A673 (cell line): Measurements from ENCODE around the gene MTM1. TPM values are rescaled to one million over a fixed set of nuclear protein-coding genes. Genes with fewer than 3 reads are reported as not detected.

Source experiments
- BruUV-seq: library from RNA; stranded (reverse); fragments of 400-500 nt; replicated peaks from 2 replicates; lab custom pipeline; 2021; lab: Mats Ljungman, UMichigan
- CTCF ChIA-PET: fragments of 300-600 bp; sonication (Branson Sonifier 250); formaldehyde crosslinking; loops from one replicate; lab custom pipeline; 2022; ENCODE audit warnings: antibody characterized with exemption; lab: Charles Lee
- POLR2A ChIA-PET: fragments of 300-600 bp; sonication (Branson Sonifier 250); formaldehyde crosslinking; loops from one replicate; lab custom pipeline; 2022; ENCODE audit warnings: antibody characterized with exemption; ENCODE audit not compliant: low non-redundant PET; lab: Charles Lee
- DNase-seq: peaks from one replicate; pipeline ENCODE4 v3.0.0-alpha.2; 2015; ENCODE audit warnings: low spot score
- H3K27ac ChIP-seq: fragments of 200-600 bp; sonication (generic); 2 replicates; pipeline ENCODE4 v1.5.1; 2016; ENCODE audit warnings: mixed run types, low read depth, mild to moderate bottlenecking, mixed read lengths, antibody characterized with exemption, low read length; ENCODE audit not compliant: poor library complexity, severe bottlenecking
- H3K27me3 ChIP-seq: fragments of 200-600 bp; sonication (generic); replicated peaks from 2 replicates; pipeline ENCODE4 v1.6.1; 2017; ENCODE audit warnings: mixed run types, low read depth, mild to moderate bottlenecking, mixed read lengths, antibody characterized with exemption, low read length; ENCODE audit not compliant: insufficient read depth, poor library complexity
- H3K36me3 ChIP-seq: fragments of 200-600 bp; sonication (generic); 2 replicates; pipeline ENCODE4 v1.6.1; 2016; ENCODE audit warnings: mixed run types, mild to moderate bottlenecking, mixed read lengths, antibody characterized with exemption, low read length; ENCODE audit not compliant: insufficient read depth, poor library complexity, severe bottlenecking
- H3K4me1 ChIP-seq: fragments of 200-600 bp; sonication (generic); 2 replicates; pipeline ENCODE4 v1.6.1; 2017; ENCODE audit warnings: mixed run types, mild to moderate bottlenecking, mixed read lengths, antibody characterized with exemption, low read length; ENCODE audit not compliant: insufficient read depth, poor library complexity, severe bottlenecking
- H3K4me3 ChIP-seq: fragments of 200-600 bp; sonication (generic); 2 replicates; pipeline ENCODE4 v1.5.1; 2016; ENCODE audit warnings: low read depth, mixed run types, mild to moderate bottlenecking, mixed read lengths, low read length; ENCODE audit not compliant: poor library complexity, severe bottlenecking
- H3K9me3 ChIP-seq: fragments of 200-600 bp; sonication (generic); 2 replicates; pipeline ENCODE4 v1.6.1; 2016; ENCODE audit warnings: mixed run types, low read depth, mild to moderate bottlenecking, mixed read lengths, antibody characterized with exemption, low read length; ENCODE audit not compliant: poor library complexity, severe bottlenecking
- EZH2 ChIP-seq: fragments of 200-600 bp; sonication (generic); IDR thresholded peaks from 2 replicates; pipeline ENCODE4 v1.6.1; 2017; ENCODE audit warnings: borderline replicate concordance, low read depth, mild to moderate bottlenecking, mixed read lengths, antibody characterized with exemption, low read length; ENCODE audit not compliant: poor library complexity, severe bottlenecking
- intact Hi-C: fragments of 100-400 bp; cut with micrococcal nuclease; formaldehyde crosslinking; loops from one replicate; pipeline ENCODE4 v1.10.0; 2022; ENCODE audit not compliant: unreplicated experiment
- total RNA-seq: library from RNA; stranded (reverse); gene quantifications from 2 replicates; pipeline ENCODE4 v1.2.3, GENCODE V29; 2021
- TF ChIP-seq, protein P1 (sequence below): fragments of 300-800, 200-600 bp; sonication (generic); conservative IDR thresholded peaks from 2 replicates; pipeline ENCODE4 v1.5.1; 2017; ENCODE audit warnings: low read depth, mild to moderate bottlenecking, antibody characterized with exemption, low read length, moderate library complexity, mixed read lengths

Gene MTM1
- total RNA-seq, 1 experiment from 2014 or later, result 7.1 TPM

DNA sequence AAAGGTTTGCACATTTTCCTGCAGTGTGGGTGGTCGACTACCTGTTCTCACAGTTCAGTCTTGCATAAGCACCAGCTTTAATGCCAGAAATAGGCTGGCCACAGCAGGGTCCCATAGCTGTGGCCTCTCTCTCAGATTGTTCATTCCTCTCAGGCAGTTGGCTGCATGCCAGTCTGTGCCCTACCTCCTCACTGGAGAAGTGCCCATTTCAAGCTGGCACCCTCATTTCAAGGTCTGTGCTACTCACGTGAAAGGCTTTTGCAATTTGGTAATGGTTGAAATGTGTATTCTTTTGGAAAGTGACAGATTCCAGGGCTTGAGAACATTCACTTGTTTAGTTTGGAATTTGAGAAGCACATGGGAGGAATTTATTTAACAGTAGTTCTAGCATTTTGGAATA is 95.9 kb downstream of the MTM1 start:
- Histone ChIP-seq H3K9me3 (no peaks in the 10 kb centered on the region), H3K36me3 (no peaks in the 10 kb centered on the region), H3K4me1 (no peaks in the 10 kb centered on the region), H3K27me3 (no peaks in the 10 kb centered on the region), H3K4me3 (no peak overlapping the region), H3K27ac (no peak overlapping the region)
- ChIA-PET CTCF (no interaction called here), POLR2A (no interaction called here)
- intact Hi-C loops, result no loop called here
- BruUV-seq, result no TSS peak
- TF ChIP-seq, protein P1, sequence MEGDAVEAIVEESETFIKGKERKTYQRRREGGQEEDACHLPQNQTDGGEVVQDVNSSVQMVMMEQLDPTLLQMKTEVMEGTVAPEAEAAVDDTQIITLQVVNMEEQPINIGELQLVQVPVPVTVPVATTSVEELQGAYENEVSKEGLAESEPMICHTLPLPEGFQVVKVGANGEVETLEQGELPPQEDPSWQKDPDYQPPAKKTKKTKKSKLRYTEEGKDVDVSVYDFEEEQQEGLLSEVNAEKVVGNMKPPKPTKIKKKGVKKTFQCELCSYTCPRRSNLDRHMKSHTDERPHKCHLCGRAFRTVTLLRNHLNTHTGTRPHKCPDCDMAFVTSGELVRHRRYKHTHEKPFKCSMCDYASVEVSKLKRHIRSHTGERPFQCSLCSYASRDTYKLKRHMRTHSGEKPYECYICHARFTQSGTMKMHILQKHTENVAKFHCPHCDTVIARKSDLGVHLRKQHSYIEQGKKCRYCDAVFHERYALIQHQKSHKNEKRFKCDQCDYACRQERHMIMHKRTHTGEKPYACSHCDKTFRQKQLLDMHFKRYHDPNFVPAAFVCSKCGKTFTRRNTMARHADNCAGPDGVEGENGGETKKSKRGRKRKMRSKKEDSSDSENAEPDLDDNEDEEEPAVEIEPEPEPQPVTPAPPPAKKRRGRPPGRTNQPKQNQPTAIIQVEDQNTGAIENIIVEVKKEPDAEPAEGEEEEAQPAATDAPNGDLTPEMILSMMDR, result no peak
- TF ChIP-seq EZH2, result no peak
- peak; percentile 12 for DNase-seq

DNA sequence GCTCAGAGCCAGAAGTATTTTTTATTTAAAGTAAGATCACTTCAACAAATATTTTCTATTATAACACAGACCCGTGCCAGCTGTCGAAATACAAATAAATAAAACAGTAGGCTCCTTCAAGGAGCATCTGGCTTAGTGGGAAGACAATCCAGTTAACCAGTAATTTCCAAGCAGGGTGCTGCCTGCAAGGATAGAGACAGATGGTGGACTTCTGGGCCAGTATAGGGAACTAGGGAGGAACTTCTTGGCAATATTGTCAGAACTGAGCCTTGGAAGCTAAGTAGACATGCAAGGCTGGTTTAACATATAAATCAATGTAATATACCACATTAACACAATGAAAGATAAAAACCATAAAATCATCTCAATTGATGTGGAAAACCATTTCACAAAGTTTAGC is 107.8 kb downstream of the MTM1 start:
- POLR2A ChIA-PET, result no interaction called here
- H3K27ac ChIP-seq, result no peak overlapping the region
- no peaks in the 10 kb centered on the region for H3K9me3 ChIP-seq
- DNase-seq, result no peak
- CTCF ChIA-PET, result no interaction called here
- TF ChIP-seq EZH2, result no peak
- TF ChIP-seq, protein P1, result no peak
- no peaks in the 10 kb centered on the region for H3K36me3 ChIP-seq
- no peaks in the 10 kb centered on the region for H3K27me3 ChIP-seq
- H3K4me1 ChIP-seq, result no peaks in the 10 kb centered on the region
- no peak overlapping the region for H3K4me3 ChIP-seq
- intact Hi-C loops, result no loop called here
- BruUV-seq, result no TSS peak

DNA sequence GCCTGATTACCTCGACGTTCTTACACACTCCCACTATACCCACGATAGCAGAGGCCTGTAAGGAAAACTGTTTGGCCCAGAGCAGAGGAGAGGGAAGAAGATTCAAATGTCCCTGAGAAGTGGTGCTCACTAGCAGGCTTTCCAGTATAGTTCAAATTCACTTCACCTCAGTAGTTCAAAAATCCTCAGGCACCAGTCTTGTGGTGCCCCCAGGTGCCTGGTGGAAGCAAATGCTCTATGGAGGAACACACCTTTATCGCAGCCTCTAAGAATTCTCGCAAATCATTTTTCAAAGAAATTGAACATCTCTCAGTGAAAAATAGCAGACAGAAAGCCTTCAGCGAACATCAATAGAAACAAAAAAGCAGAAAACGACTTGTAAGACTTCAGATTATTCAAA is 112.6 kb downstream of the MTM1 start:
- H3K4me3 ChIP-seq, result no peak overlapping the region
- ChIA-PET CTCF (no interaction called here), POLR2A (no interaction called here)
- BruUV-seq, result no TSS peak
- H3K27ac ChIP-seq, result no peak overlapping the region
- no peaks in the 10 kb centered on the region for H3K4me1 ChIP-seq
- peak; percentile 20 for DNase-seq
- no peaks in the 10 kb centered on the region for H3K27me3 ChIP-seq
- no peaks in the 10 kb centered on the region for H3K9me3 ChIP-seq
- intact Hi-C loops, result no loop called here
- no peaks in the 10 kb centered on the region for H3K36me3 ChIP-seq
- no peak for TF ChIP-seq EZH2
- TF ChIP-seq, protein P1, result peak; percentile 43; the same call in 1 of the 2 replicates
